SJSA1 (cell line): ENCODE data around the gene TLL1. TPM values are rescaled to one million over a fixed set of nuclear protein-coding genes. Genes with fewer than 3 reads are reported as not detected.

Source experiments
- DNase-seq, 2 experiments: peaks; one replicate each; pipeline ENCODE4 v3.0.0-alpha.2; 2015 to 2020; ENCODE audit warnings: low spot score in 2 of 2, low read depth in 1 of 2
- H3K27ac ChIP-seq: fragments of 250-450 bp; sonication (Bioruptor Pico); 2 replicates; pipeline ENCODE4 v1.5.1; 2020; ENCODE audit warnings: mild to moderate bottlenecking, moderate library complexity
- H3K27me3 ChIP-seq: fragments of 250-450 bp; sonication (Bioruptor Pico); replicated peaks from 2 replicates; pipeline ENCODE4 v1.5.1; 2020; ENCODE audit warnings: mild to moderate bottlenecking, moderate library complexity
- H3K36me3 ChIP-seq: fragments of 250-450 bp; sonication (Bioruptor Pico); 2 replicates; pipeline ENCODE4 v1.5.1; 2020; ENCODE audit warnings: mild to moderate bottlenecking
- H3K4me1 ChIP-seq: fragments of 250-450 bp; sonication (Bioruptor Pico); replicated peaks from 2 replicates; pipeline ENCODE4 v1.6.1; 2021; ENCODE audit warnings: mild to moderate bottlenecking
- H3K4me3 ChIP-seq: fragments of 250-450 bp; sonication (Bioruptor Pico); 2 replicates; pipeline ENCODE4 v1.5.1; 2020; ENCODE audit warnings: mild to moderate bottlenecking
- H3K9me3 ChIP-seq: fragments of 250-450 bp; sonication (Bioruptor Pico); replicated peaks from 2 replicates; pipeline ENCODE4 v1.5.1; 2020; ENCODE audit warnings: mild to moderate bottlenecking
- total RNA-seq: library from RNA; depleted of rRNA; stranded (reverse); fragments of >200 nt; shearing (Covaris generic); gene quantifications from 2 replicates; pipeline ENCODE4 v1.2.3, GENCODE V29; 2014

Gene TLL1
- total RNA-seq, 1 experiment from 2014 or later: not detected

GRCh38 chr4:165970703-165971420, 97.8 kb downstream of the TLL1 start:
- no peak overlapping the region for H3K27ac ChIP-seq
- DNase-seq: no peak
- no peaks in the 10 kb centered on the region for H3K9me3 ChIP-seq
- H3K4me3 ChIP-seq: no peak overlapping the region
- H3K36me3 ChIP-seq: no peaks in the 10 kb centered on the region
- H3K27me3 ChIP-seq: no peaks in the 10 kb centered on the region
- H3K4me1 ChIP-seq: no peaks in the 10 kb centered on the region

- Histone ChIP-seq H3K4me3 (no peak overlapping the region), H3K36me3 (no peaks in the 10 kb centered on the region), H3K9me3 (no peaks in the 10 kb centered on the region), H3K27ac (no peak overlapping the region), H3K4me1 (no peaks in the 10 kb centered on the region), H3K27me3 (no peaks in the 10 kb centered on the region)
- DNase-seq: no peak
Observed at GRCh38 chr4:165971446-165971845, 98.4 kb downstream of the TLL1 start.

- Histone ChIP-seq H3K27ac (no peak overlapping the region), H3K4me1 (no peaks in the 10 kb centered on the region), H3K4me3 (no peak overlapping the region), H3K9me3 (no peaks in the 10 kb centered on the region), H3K27me3 (no peaks in the 10 kb centered on the region), H3K36me3 (no peaks in the 10 kb centered on the region)
- no peak for DNase-seq
Observed at GRCh38 chr4:165971933-165972332, 98.9 kb downstream of the TLL1 start.

GRCh38 chr4:165972747-165973146, 99.7 kb downstream of the TLL1 start:
- DNase-seq: no peak
- no peak overlapping the region for H3K27ac ChIP-seq
- H3K4me3 ChIP-seq: no peak overlapping the region
- H3K9me3 ChIP-seq: no peaks in the 10 kb centered on the region
- H3K27me3 ChIP-seq: no peaks in the 10 kb centered on the region
- H3K36me3 ChIP-seq: no peaks in the 10 kb centered on the region
- no peaks in the 10 kb centered on the region for H3K4me1 ChIP-seq

GRCh38 chr4:165982934-165983333, 109.9 kb downstream of the TLL1 start:
- Histone ChIP-seq H3K36me3 (no peaks in the 10 kb centered on the region), H3K4me3 (no peak overlapping the region), H3K27ac (no peak overlapping the region), H3K4me1 (no peaks in the 10 kb centered on the region), H3K27me3 (no peaks in the 10 kb centered on the region), H3K9me3 (no peaks in the 10 kb centered on the region)
- DNase-seq: no peak

GRCh38 chr4:165986956-165987698, 114.1 kb downstream of the TLL1 start:
- no peak for DNase-seq
- H3K4me1 ChIP-seq: no peaks in the 10 kb centered on the region
- no peak overlapping the region for H3K27ac ChIP-seq
- H3K36me3 ChIP-seq: no peaks in the 10 kb centered on the region
- no peaks in the 10 kb centered on the region for H3K9me3 ChIP-seq
- no peaks in the 10 kb centered on the region for H3K27me3 ChIP-seq
- no peak overlapping the region for H3K4me3 ChIP-seq

GRCh38 chr4:165991325-165992180, 118.5 kb downstream of the TLL1 start:
- H3K36me3 ChIP-seq: no peaks in the 10 kb centered on the region
- H3K4me1 ChIP-seq: no peaks in the 10 kb centered on the region
- no peak for DNase-seq
- H3K9me3 ChIP-seq: no peaks in the 10 kb centered on the region
- H3K27me3 ChIP-seq: no peaks in the 10 kb centered on the region
- no peak overlapping the region for H3K27ac ChIP-seq
- no peak overlapping the region for H3K4me3 ChIP-seq

GRCh38 chr4:165992283-165992682, 119.2 kb downstream of the TLL1 start:
- no peak overlapping the region for H3K27ac ChIP-seq

GRCh38 chr4:165994701-165995100, 121.7 kb downstream of the TLL1 start:
- DNase-seq: no peak
- H3K4me1 ChIP-seq: no peaks in the 10 kb centered on the region
- no peaks in the 10 kb centered on the region for H3K9me3 ChIP-seq
- H3K36me3 ChIP-seq: no peaks in the 10 kb centered on the region
- no peaks in the 10 kb centered on the region for H3K27me3 ChIP-seq
- H3K4me3 ChIP-seq: no peak overlapping the region
- no peak overlapping the region for H3K27ac ChIP-seq

More at GRCh38 chr4:165992283-165992682, 119.2 kb downstream of the TLL1 start:
- Histone ChIP-seq H3K36me3 (no peaks in the 10 kb centered on the region), H3K4me3 (no peak overlapping the region), H3K4me1 (no peaks in the 10 kb centered on the region), H3K9me3 (no peaks in the 10 kb centered on the region), H3K27me3 (no peaks in the 10 kb centered on the region)
- DNase-seq: no peak

- Histone ChIP-seq H3K4me1 (no peaks in the 10 kb centered on the region), H3K9me3 (no peaks in the 10 kb centered on the region), H3K27me3 (no peaks in the 10 kb centered on the region), H3K4me3 (no peak overlapping the region), H3K36me3 (no peaks in the 10 kb centered on the region), H3K27ac (no peak overlapping the region)
- DNase-seq: no peak
Observed at GRCh38 chr4:166003811-166004210, 130.8 kb downstream of the TLL1 start.

GRCh38 chr4:166006217-166006616, 133.2 kb downstream of the TLL1 start:
- no peak for DNase-seq

GRCh38 chr4:166008510-166008909, 135.5 kb downstream of the TLL1 start:
- H3K4me1 ChIP-seq: no peaks in the 10 kb centered on the region
- DNase-seq: no peak
- no peak overlapping the region for H3K27ac ChIP-seq
- H3K4me3 ChIP-seq: no peak overlapping the region
- no peaks in the 10 kb centered on the region for H3K36me3 ChIP-seq
- H3K9me3 ChIP-seq: no peaks in the 10 kb centered on the region
- no peaks in the 10 kb centered on the region for H3K27me3 ChIP-seq

More at GRCh38 chr4:166006217-166006616, 133.2 kb downstream of the TLL1 start:
- no peaks in the 10 kb centered on the region for H3K4me1 ChIP-seq
- no peaks in the 10 kb centered on the region for H3K9me3 ChIP-seq
- no peak overlapping the region for H3K4me3 ChIP-seq
- H3K27ac ChIP-seq: no peak overlapping the region
- H3K27me3 ChIP-seq: no peaks in the 10 kb centered on the region
- no peaks in the 10 kb centered on the region for H3K36me3 ChIP-seq

GRCh38 chr4:166012129-166013030, 139.3 kb downstream of the TLL1 start:
- no peak for DNase-seq
- no peaks in the 10 kb centered on the region for H3K4me1 ChIP-seq
- no peak overlapping the region for H3K27ac ChIP-seq
- H3K4me3 ChIP-seq: no peak overlapping the region
- no peaks in the 10 kb centered on the region for H3K27me3 ChIP-seq
- no peaks in the 10 kb centered on the region for H3K36me3 ChIP-seq
- no peaks in the 10 kb centered on the region for H3K9me3 ChIP-seq
